Fibroblast of upper back skin (primary cell): ENCODE results near the gene CYP11A1.
A peak's percentile ranks its signal among the peaks of the same experiment; 100 is the strongest.

Source experiments
- DNase-seq: peaks from one replicate; pipeline ENCODE4 v3.0.0-alpha.2; 2013

CYP11A1 gene

DNA sequence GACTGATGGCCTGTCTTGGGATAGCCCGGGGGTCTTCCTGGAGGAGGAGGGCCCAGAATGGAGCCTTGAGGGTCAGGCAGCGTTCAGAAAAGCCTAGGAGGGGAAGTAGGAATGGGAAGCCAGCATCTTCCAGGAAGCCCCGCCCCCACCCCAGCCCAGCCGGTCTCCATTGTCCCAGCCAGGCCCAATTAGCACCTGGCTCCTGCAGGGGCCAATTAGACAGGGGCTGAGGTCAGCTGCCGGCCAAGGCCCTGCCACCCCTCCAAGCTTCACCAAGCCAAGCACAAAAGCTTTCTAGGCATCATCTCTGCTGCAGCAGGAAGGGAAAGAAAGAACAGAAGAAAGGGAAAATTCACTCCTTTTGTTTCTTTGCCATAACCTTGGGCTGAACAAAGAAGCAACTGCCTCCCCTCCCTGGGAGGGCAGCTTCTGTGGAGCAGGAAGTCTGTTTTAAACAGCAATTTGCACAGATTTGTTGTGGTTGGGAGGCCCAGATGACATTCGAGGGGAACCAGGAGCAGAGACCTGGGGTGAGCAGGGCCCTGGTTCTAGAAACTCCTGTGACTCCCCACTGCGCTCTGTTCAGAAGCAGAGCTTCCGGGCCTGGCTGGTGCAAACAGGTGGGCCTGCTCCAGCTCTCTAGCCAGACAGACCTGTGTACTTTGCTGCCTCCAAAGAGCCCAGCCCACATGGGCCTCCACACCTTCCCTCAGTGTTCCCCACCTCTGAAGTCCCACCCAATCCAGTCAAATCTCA, 47.7 kb downstream of the CYP11A1 start:
- DNase-seq, result no peak

DNA sequence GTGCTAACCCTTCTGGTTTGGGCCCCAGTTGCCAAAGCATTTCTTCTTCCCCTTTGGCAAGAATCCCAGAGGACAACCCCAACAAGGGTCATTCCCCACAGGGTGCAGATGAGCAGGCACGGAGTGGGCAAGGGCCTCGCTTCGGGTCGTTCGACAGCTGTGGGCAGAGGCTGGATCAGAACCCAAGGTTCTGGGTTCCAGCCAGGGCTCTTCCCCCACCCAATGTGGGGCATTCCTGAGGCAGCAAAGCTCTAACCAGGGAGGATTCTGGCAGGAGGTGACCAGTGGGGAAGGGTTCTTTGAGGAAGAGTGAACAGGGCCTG, 48.3 kb downstream of the CYP11A1 start:
- DNase-seq, result no peak

DNA sequence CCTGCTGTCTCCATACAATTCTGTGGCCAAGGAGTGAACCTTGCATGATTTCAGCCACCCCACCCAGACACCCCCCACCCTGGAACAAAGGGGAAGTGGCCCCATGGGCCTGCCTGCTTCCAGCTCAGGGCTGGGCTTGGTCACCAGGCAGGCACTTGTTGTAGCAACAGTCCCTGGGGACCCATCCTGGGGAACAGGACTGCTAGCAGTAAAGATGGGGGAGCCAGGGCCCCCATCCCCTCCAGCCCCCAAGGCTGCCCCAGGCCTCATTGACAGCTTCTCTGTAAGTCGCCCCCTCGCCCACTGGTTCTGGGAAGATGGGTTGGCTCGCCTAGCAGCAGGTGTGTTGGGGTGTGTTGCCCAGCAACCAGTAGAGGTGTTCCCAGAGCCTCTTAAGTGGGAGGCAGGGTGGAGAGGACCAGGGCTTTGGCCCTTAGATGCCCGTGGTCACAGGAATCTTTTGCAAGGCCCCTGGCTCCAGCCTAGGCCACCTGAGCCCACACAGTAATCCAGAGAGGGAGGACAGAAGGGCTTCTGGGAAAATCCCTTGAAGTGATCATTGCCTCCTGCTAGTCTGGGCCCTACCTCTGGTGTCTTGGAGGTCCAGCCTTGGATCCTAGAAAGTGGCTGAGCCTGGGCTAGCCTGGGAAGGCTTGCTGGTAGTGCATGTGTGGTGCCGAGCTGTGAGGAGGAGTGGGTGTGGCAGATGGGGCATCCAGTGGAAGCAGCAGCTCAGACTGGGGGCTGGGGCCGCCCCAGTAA, 48.9 kb downstream of the CYP11A1 start:
- DNase-seq, result peak; percentile 38

DNA sequence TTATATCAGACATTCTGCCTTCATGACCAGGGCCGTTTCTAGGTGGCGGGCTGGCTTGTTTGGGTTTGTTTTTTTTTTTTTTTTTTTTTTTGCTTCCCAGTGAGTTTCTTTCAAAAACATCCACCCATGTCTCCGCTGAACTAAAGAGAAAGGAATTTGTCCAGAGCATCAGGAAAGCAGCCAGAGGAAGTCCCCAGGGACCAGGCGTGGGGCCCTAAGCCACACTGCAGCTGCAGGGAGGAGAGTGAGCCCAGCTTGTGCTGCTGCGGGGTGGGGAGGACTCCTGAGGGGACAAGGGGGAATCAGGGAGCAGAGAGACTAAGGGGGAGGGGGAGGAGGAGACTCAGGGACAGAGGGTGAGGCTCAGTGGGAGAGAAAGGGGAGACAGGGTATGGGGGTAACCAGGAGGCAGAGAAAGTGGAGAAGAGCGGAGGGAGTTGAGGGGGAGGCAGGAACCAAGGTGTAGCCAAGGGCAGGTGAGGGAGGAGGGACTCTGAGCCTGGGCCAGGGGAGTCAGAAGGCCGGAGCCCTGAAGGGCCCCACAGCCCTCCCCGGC, 49.5 kb downstream of the CYP11A1 start:
- peak; percentile 98 for DNase-seq

DNA sequence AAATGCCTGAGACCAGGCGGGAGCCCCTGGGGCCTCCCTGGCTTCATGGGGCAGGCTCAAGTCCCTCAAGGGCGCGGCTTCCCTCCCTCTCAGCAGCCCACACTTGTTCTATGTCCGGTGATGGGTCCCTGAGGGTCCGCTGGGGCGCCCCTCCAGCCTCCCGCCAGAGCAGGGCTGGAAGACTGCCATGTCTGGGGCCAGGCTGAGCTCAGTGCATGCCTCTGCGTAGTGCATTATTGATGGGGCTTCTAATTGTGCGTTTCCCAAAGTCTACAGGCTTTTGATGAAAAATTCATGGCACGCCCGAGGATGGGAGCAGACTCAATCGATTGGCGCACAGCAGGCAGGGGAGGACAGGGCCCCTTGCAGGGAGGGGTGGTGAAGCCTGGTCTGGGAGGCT, 51.3 kb downstream of the CYP11A1 start:
- DNase-seq, result peak; percentile 31

DNA sequence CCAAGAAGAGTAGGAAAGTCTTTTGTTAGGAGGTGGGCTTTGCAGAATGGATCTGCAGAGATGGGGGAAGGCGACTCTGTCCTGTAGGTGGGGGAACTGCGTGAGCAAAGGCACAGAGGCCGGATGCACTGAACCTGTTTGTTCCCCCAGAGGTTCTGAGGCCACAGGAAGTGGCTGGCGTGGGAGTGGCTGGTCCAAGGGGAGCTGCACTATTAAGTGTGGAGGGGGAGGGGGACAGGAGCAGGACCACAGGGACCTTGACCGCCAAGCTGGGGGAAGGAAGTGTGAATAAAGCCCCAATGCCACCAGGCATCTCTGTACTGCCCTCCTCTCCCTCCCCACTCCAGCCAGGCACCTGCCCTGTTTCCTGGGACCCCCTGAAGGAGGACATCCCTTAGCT, 51.8 kb downstream of the CYP11A1 start:
- DNase-seq, result no peak

DNA sequence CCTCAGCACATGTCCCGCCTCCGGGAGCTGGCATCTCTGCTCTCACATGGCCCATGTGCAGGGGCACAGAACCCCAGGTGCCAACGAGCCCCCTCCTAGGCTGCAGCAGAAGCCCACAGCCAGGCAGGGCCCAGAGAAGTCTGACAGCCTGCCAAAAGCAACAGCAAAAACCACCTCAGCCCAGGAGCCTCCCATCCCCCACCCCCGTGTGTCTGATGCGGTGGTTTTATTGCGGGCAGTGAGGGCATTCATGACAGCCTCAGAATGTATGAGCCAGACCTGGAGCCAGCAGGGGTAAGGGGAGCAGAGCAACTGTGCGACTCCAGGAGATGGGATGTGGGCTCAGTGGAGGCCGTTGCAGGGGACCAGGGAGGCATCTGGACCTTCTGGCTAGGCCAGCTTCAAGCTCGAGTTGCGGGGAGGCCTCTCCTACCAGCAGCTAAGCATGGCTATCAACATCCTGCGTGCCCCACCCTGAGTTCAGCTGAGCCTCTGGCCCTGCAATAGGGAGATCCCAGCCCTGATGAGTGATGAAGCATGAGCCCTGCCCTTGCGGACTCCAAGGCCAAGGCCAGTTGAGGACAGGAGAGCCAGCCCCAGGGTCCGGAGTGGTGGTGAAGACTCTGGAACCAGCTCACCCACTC, 52.5 kb downstream of the CYP11A1 start:
- DNase-seq, result peak; percentile 29

DNA sequence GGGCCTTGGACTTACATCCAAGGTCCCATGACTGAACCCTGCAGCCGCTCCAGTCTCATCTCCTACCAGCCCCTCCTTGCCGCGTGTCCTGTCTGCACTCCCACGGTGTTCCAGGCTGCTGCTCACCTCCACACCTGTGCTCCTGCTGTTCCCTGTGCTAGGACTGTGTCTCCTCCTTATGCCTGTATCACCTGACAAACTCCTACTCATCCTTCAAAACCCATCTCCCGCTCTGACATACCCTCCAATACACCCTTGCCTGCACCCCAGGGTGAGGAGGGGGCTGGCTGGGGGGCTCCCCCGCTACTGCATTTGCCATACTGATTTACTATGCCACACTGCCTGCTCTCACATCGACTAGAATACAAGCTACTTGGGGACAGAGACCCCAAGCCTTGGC, 53.6 kb downstream of the CYP11A1 start:
- DNase-seq, result no peak

DNA sequence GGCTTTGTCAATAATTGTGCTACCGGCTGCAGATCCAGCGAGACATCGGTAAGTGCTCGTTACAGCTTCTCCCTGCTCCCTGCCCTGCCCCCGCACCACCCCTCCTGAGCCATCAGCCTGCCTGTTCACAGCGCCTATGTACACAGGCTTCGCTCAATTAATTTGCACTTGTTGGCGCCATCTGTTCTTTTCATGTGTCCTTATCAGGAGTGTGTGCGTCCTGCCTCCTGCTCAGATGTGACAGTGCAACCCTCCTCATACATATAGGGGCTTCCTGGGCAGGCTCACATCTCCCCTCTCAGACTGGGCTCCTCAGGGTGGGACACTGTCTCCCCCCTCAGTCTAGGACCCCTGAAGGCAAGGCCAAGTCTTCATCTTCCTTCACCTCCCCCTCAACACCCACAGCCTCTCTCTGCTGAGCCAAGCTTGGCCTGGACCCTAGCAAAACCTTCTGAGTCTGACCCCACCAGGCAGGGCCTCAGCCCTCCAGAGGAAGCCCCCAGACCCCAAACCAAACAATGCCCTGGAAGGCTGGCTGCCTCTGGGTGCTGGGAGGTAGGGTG, 54.9 kb downstream of the CYP11A1 start:
- no peak for DNase-seq

DNA sequence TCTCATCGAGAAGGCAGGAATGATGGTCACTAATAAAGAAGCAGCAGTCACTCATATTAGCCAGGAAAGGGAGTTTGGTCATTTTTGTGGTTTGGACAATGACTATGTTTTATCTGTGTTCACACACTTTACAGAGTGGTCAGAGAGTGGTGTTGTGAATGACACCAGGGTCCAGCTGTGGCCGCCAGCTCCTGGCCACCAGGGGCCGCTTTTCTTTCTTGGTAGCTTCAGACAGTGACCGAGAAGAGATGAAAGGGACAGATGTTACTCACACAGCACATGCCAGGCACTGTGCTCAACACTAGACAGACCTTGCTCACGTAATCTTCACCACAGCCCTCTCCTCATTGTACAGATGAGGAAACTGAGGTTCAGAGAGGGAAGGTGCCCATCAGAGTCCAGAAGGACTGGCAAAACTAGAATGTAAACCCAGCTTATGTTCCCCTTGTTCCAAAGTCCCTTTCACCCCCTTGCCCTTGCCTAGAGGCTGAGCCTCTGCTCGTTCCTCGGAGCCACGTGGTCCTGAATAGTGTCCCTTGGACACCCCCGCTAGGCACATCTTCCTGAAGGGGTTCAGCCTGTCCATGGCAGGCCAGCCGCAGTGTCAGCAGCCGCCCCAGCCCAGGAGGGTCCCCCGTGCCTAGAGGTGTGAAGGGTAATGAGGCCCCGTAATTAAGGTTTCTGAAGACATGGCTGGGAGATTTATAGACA, 55.6 kb downstream of the CYP11A1 start:
- no peak for DNase-seq

DNA sequence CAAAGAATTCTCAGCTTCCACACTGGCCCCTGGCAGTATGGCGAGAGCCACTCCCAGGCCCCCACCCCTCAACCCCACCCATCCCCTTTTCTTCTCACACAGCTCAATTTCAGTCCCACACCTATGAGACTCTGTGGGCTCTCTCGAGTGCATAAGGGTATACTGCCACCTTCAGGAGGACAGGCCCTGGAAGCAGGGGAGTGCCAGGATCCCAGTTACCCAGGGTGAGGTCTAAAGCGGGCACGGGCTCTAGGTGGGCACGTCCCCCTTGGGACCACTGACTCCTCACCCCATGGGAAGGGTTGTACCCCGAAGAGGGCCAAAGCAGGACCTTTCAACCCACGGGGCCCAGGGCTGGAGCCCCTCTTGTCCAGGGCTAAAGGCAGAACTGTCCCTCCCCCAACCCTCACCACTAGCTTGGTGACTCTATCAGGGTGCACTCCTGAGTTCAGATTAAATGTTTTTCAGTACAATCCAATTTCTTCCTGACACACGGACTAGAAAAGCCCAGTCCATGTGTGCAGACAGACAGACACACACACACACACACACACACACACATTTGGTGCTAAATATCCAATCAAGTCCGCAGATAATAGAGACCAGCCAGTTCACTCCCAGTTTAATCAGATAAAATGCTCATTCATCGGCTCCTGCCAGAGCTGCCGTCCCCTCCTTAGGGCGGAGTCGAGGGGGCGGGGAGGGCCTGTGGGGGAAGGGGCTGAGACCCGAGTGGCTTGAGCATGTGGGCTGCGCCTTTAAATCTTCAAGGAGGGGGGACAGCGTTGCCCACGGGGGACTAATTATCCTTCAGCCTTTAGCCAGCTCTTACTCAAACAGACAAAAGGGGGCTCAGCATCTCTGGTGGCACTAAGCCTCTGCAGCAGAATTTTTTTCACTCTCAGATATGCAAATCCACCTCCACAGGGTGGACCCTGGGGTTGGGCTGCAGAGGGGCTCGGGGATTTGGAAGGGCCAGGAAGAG, 59.3 kb downstream of the CYP11A1 start:
- peak; percentile 68 for DNase-seq

DNA sequence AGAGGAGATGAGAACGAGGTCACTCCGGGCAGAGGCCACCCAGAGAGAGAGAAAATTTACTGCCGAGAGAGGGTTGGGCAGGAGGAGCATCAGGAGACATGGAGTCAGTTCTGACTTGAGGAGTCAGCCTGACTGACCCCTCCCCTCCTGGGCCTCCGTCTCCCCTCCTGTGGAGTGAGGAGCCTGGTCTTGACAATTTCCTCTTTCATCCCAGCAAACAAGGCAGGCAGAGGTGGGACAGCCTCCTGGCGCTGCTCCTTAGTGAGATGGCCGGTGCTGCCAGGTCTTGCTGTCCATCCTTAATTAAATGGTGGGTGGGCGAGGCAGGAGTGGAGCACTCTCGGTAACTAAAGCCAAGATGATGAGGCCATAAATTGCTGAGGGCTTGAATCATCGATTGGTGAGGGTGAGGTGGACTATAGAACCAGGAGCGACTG, 60.6 kb downstream of the CYP11A1 start:
- no peak for DNase-seq

DNA sequence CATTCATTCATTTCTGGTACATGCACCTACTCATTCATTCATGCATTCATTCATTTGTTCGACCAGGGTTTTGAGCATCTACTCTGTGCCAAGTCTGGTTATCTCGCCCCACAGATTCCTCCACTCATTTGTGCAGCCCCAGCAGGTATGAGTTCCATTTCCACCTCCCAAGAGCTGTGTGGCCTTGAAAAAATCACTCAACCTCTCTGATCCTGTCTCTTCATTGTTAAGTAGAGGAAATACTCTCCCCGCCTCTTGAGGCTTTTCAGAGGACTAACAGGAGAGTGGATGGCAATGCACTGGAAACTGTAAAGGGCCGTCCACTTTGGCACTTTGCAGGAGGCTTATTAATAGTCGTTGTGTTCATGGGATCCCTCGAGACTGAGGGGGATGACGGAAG, 61.8 kb downstream of the CYP11A1 start:
- DNase-seq, result no peak

DNA sequence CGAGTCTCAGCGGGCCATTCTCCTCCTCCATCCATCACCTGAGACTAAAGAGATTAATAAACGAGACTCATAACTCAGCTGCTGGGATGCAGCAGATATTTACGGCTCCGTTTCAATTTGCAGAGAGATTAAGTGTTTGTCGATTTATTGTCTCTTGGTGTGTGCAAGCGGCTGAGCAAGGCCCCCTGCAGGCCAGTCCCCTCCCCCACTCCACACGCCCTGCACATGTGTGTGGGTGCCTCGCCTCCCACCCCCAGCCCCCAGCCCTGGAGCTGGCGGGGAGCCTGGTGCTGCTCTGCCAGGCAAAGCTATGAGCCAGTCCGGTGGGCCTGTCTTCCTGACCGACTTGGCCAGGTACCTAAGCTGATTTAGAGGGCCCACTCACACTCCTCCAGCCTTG, 63.0 kb downstream of the CYP11A1 start:
- DNase-seq, result no peak

DNA sequence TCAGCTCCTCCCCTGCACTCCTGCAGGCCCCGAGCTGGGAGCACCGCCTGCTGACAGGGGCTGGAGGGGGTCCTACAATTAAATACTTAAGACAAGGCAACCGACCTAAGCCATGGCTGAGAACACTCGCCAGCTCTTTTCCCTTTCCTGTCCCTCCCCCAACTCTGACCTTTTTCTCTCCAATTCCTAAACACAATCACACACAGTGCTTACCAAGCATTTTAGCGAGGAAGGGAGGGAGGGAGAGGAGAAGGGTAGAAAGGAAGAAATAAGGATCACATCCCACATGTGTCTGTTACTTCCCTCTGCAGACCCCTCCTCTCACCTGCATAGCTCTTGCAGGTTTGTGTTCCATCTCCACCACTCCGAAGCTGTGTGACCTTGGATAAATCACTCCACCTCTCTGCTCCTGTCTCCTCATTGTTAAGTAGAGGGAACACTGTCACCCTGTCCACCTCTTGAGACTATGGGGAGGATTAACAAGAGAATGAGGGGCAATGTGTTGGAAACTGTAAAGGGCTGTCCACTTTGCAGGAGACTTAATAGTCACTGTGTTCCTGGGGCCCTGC, 63.6 kb downstream of the CYP11A1 start:
- no peak for DNase-seq

DNA sequence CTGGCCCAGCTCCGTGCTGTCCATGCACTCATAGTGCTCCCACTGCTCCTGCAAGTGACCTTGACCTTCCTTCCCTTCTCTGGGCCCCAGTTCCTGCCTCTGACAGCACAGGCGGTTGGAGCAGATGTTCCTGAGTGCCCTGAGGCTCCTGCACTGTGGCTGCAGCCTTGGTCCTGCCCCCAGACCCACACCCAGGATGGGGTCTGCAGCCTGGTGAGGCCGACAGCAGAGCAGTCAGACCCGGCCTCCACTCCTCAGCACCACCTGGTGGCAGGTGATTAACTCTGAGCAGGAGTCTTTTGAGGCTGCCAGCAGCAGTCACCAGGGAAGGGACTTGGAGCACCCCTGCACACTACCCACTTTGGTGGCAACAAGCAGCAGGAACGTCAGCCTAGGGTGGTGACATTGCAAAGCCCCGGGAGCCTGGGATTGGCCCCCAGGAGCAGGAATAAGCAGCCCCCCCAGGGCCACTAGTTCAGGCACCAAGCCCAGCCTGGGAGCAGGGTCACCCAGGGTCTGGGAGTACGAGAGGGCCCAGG, 64.6 kb downstream of the CYP11A1 start:
- no peak for DNase-seq

DNA sequence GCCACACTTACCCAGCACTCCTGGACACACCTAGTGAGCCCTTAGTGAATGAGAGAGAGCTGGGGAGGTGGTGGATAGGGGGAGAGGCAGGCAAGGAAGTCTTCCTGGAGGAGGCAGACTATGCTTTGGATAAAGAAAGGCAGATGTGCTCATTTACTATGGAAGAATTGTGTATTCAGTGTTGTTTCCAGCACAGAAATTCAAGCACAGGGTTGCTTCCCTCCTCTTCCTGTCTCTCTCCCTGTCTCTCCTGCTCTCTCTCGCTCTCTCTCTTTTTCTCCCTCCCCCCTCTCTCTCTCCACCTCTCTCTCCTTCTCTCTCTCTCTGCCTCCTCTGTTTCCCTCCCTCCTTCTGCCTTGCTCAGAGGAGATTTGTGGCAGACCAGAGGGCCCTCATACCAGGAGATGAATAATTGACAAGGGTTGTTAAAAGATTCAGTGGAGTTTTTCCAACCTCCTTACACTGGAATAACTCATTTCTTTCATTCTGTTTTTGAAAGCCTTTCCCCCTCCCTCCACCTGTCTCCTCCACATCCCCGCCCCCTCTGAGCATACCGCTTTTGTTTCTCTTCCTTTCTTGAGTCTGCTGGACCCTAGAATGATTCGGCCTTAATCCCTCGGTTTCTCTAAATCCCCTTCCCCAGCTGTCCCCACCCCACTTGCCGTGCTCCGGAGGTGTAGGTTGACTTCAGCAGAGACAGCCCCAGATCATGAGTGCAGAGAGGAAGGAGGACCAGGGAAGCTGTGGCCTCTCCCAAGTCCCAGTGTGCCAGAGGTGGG, 65.7 kb downstream of the CYP11A1 start:
- DNase-seq, result no peak

DNA sequence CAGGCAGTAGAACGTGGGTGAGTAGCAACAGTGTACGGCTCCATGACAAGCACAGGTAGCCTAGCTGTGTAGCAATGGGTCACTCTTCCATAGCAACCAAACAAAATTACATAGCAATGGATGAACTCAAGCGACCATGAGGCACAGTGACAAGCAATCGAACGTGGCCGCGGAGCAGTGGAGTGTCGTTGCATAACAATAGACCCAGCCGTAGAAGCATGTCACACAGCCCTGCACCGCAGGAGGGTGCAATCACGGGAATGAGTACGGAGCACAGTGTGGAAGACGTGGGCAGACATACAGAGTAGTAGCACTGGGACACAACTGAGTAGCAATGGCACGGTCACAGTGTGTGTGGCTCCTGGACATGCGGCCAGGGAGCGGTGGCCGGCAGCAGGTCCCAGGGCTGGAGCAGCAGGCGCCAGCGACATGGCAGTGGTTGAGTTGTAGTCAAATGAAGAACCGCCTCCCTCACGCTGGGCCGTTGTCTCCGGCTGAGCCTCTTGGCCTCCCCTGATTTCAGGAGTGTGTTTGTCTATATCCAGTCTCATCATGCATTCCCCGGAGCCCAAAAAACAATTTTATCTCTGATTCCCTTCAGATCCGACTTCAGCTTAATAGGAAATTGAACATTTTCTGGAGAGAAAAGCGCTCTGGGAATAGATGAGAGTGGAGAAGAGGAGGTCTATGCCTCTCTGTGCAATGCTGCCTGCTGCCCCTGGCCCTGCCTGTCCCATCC, 67.2 kb downstream of the CYP11A1 start:
- DNase-seq, result no peak

DNA sequence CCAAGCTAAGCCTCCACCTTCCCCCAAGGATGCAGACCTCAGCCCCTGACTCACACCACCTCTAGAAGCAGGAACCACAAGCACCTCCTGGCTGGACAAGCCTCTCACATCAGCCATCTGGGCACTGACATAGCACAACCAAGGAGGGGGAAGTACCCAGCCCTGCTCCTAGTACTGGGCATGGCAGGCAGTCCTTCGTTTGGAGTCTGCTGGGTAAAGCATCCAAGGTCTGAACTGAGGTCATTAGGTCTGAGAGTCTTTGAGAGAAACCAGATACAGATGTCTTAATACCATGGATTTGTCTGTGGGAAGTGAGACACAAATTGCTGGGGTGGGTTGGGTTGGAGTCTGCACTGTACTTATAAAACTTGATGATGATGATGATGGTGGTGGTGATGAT, 69.6 kb downstream of the CYP11A1 start:
- no peak for DNase-seq
